Testis (tissue), 2 donors: ENCODE results near the gene DISP2.

Experiments
- POLR2A ChIP-seq: fragments of 450-650 bp; IDR thresholded peaks from one replicate; pipeline ENCODE4 v1.6.1; 2017; ENCODE audit warnings: antibody characterized with exemption, mild to moderate bottlenecking, moderate library complexity
- TF ChIP-seq, protein P1 (sequence below), 3 experiments: fragments of 450-650 bp in 2 of 3; fragments of 200-600 bp in 1 of 3; sonication (generic) in 1 of 3; IDR thresholded peaks; one replicate each; pipeline ENCODE4 v1.5.1; 2016 to 2019; ENCODE audit warnings: antibody characterized with exemption in 3 of 3, mild to moderate bottlenecking in 2 of 3, moderate library complexity in 1 of 3

DNA sequence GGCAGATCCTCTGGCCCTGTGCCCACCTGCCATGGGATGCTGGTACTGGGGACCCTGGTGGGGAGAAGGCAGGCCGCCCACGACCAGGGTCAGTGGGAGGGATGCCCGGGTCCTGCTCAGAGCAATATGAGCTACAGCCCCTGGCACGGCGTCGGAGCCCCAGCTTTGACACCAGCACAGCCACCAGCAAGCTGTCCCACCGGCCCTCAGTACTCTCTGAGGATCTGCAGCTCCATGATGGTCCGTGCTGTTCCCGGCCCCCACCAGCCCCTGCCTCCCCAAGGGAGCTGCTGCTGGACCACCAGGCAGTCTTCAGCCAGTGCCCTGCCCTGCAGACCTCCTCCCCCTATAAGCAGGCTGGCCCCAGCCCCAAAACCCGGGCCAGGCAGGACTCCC is 11.5 kb downstream of the DISP2 start:
- TF ChIP-seq, protein P1, sequence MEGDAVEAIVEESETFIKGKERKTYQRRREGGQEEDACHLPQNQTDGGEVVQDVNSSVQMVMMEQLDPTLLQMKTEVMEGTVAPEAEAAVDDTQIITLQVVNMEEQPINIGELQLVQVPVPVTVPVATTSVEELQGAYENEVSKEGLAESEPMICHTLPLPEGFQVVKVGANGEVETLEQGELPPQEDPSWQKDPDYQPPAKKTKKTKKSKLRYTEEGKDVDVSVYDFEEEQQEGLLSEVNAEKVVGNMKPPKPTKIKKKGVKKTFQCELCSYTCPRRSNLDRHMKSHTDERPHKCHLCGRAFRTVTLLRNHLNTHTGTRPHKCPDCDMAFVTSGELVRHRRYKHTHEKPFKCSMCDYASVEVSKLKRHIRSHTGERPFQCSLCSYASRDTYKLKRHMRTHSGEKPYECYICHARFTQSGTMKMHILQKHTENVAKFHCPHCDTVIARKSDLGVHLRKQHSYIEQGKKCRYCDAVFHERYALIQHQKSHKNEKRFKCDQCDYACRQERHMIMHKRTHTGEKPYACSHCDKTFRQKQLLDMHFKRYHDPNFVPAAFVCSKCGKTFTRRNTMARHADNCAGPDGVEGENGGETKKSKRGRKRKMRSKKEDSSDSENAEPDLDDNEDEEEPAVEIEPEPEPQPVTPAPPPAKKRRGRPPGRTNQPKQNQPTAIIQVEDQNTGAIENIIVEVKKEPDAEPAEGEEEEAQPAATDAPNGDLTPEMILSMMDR (IDR thresholded peaks at IDR 0.05), result no peak
- no peak for TF ChIP-seq POLR2A
